Testis (tissue), 5 donors: ENCODE results near the gene ZCWPW2. TPM values are rescaled to one million over a fixed set of nuclear protein-coding genes. Genes with fewer than 3 reads are reported as not detected.

Source experiments
- DNase-seq: peaks from one replicate; pipeline ENCODE4 v3.0.0-alpha.2; 2019
- H3K27ac ChIP-seq, 2 donors: fragments of 200-600 bp; sonication (generic); one replicate each; pipeline ENCODE4 v1.5.1; 2019
- H3K27me3 ChIP-seq: fragments of 200-600 bp; sonication (generic); one replicate; pipeline ENCODE4 v1.5.1; 2019
- H3K36me3 ChIP-seq: fragments of 200-600 bp; sonication (generic); one replicate; pipeline ENCODE4 v1.5.1; 2017; ENCODE audit warnings: low read depth; ENCODE audit errors: missing control alignments
- H3K4me1 ChIP-seq: fragments of 200-600 bp; sonication (generic); one replicate; pipeline ENCODE4 v1.5.1; 2019
- H3K4me3 ChIP-seq, 2 donors: fragments of 200-600 bp; sonication (generic); one replicate each; pipeline ENCODE4 v1.5.1; 2017 to 2019
- H3K9me3 ChIP-seq: fragments of 200-600 bp; sonication (generic); one replicate; pipeline ENCODE4 v1.5.1; 2017
- POLR2A ChIP-seq: fragments of 450-650 bp; IDR thresholded peaks from one replicate; pipeline ENCODE4 v1.6.1; 2017; ENCODE audit warnings: antibody characterized with exemption, mild to moderate bottlenecking, moderate library complexity
- WGBS, 2 donors: methylation state at CpG; one replicate each; pipeline ENCODE4 v1.1.5; 2018; 5-methylcytosine and 5-hydroxymethylcytosine counted together
- intact Hi-C: fragments of 100-400 bp; cut with DNase I; formaldehyde crosslinking; loops from one replicate; pipeline ENCODE4 v1.15.1; 2023; ENCODE audit warnings: low total_unique reads
- long read RNA-seq, 2 donors: transcript quantifications; one replicate each; lab custom pipeline, GENCODE V29; 2026
- polyA plus RNA-seq: library from polyadenylated mRNA; stranded (reverse); fragments of 350-450 nt; fragmentation: Illumina TruSeq; extraction: RNeasy Lipid Tissue Mini Kit (QIAGEN cat#74804); gene quantifications from one replicate; pipeline ENCODE4 v1.2.3, GENCODE V29; 2014; ENCODE audit warnings: low read depth, low replicate concordance; ENCODE audit not compliant: insufficient read depth
- total RNA-seq, 2 donors: library from RNA; depleted of rRNA; stranded (reverse); fragments of >200 nt; gene quantifications; one replicate each; pipeline ENCODE4 v1.2.3, GENCODE V29; 2016
- TF ChIP-seq, protein P1 (sequence below), 3 experiments: fragments of 450-650 bp in 2 of 3; fragments of 200-600 bp in 1 of 3; sonication (generic) in 1 of 3; IDR thresholded peaks; one replicate each; pipeline ENCODE4 v1.5.1; 2016 to 2019; ENCODE audit warnings: antibody characterized with exemption in 3 of 3, mild to moderate bottlenecking in 2 of 3, moderate library complexity in 1 of 3

ZCWPW2 gene, protein sequence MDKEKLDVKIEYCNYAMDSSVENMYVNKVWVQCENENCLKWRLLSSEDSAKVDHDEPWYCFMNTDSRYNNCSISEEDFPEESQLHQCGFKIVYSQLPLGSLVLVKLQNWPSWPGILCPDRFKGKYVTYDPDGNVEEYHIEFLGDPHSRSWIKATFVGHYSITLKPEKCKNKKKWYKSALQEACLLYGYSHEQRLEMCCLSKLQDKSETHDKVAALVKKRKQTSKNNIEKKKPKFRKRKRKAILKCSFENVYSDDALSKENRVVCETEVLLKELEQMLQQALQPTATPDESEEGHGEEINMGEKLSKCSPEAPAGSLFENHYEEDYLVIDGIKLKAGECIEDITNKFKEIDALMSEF
- 1 to 10 TPM; 2.5 to 5.2 TPM for total RNA-seq
- 9.5 TPM for polyA plus RNA-seq
- long read RNA-seq, donor 1 = 0 reads
- long read RNA-seq, donor 2 = 0 reads

DNA sequence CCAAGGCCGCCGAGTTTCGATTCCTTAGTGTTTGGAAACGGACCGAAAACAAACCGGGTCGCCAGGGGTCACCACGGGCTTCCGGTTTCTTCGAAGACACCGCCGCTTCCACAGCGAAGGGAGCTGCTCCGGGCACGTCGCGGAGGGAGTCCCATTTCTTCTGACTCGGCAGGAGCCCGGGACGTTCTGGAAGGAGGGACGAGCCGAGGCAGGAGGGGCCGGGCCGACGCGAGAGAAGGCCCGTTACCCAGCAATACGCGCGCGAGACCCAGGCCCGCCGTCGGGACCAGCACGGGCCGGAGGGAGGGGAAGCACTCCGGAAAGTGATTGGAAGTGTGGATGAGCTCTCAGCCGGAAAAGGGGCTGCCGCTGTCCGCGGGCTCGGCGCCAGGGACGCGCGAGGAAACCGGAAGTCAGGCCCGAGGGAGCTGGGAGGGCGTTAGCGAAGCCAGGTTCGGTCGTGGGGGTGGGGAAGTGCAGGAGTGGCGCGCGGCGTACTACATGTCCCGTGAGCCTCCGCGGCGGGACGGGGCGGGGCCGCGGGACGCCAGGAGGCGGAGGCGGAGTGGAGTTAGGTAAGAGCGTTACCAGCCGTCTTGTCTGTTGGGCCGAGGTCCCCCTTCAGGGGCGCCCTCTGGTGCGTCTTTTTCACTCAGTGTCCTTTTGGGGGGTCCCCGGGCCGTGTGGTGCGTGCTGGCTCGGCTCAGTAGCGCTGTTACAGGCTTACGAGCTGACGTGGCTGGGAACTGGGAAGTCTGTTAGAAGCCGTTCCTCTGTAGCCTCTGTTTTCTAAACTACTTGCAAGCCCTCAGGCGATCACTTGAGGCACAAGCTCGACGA is at the start of gene ZCWPW2, which contains the start of gene AZI2:
TSS of gene ZCWPW2 (plus strand) at position 93 of the 840 bp plus-strand sequence. CDS start 64,348 bp downstream, outside the sequence.
TSS of gene AZI2 (minus strand) at position 196 of the 840 bp plus-strand sequence. CDS start 8,207 bp downstream, outside the sequence.
- TF ChIP-seq, protein P1, sequence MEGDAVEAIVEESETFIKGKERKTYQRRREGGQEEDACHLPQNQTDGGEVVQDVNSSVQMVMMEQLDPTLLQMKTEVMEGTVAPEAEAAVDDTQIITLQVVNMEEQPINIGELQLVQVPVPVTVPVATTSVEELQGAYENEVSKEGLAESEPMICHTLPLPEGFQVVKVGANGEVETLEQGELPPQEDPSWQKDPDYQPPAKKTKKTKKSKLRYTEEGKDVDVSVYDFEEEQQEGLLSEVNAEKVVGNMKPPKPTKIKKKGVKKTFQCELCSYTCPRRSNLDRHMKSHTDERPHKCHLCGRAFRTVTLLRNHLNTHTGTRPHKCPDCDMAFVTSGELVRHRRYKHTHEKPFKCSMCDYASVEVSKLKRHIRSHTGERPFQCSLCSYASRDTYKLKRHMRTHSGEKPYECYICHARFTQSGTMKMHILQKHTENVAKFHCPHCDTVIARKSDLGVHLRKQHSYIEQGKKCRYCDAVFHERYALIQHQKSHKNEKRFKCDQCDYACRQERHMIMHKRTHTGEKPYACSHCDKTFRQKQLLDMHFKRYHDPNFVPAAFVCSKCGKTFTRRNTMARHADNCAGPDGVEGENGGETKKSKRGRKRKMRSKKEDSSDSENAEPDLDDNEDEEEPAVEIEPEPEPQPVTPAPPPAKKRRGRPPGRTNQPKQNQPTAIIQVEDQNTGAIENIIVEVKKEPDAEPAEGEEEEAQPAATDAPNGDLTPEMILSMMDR (IDR thresholded peaks at IDR 0.05) = no peak
- TF ChIP-seq POLR2A = peak; percentile 77
- Histone ChIP-seq H3K4me1 (peaks cover 6% of the 10 kb centered on the region), H3K4me3 (peak within 1 kb of the TSS; percentile 81 to 96), H3K27ac (peak within 1 kb of the TSS; percentile 99), H3K27me3 (no peaks in the 10 kb centered on the region), H3K36me3 (no peaks in the 10 kb centered on the region), H3K9me3 (no peaks in the 10 kb centered on the region)
- WGBS, 2 donors = 0 to 1% methylated on average over 37 to 82 of the region's 83 CpGs
- DNase-seq = peak; percentile 97
- intact Hi-C loops = loop anchor here (5.0 kb wide), 1 partner anchor 637 kb away; no protein-coding TSS in a partner anchor

DNA sequence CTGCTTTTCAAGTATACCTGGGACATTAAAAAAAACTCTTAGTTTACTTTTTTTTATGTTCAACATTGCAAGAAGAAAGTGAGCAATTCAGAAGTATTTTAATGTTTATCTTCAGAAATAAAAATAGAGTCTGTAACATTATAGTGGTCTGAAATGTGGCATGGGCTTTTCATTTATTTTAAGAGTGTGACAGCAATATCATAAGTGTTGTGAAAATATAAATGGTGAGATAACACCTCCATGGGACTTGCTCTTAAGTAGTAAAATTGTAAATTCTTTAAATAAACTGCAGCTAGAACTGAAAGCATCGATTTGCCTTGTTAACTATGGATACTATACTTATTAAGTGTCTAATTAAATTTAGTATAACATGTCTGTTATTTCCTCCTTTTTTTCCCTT is 48.8 kb upstream of the ZCWPW2 start:
- no peaks in the 10 kb centered on the region for H3K36me3 ChIP-seq
- H3K27ac ChIP-seq = no peak overlapping the region
- no peaks in the 10 kb centered on the region for H3K9me3 ChIP-seq
- TF ChIP-seq, protein P1 (IDR thresholded peaks at IDR 0.05) = no peak
- TF ChIP-seq POLR2A = no peak
- no peak overlapping the region for H3K4me3 ChIP-seq
- WGBS, 2 donors = 86 to 94% methylated on average over 1 of the region's 1 CpG
- H3K4me1 ChIP-seq = no peaks in the 10 kb centered on the region
- DNase-seq = no peak
- H3K27me3 ChIP-seq = no peaks in the 10 kb centered on the region
- intact Hi-C loops = no loop called here

DNA sequence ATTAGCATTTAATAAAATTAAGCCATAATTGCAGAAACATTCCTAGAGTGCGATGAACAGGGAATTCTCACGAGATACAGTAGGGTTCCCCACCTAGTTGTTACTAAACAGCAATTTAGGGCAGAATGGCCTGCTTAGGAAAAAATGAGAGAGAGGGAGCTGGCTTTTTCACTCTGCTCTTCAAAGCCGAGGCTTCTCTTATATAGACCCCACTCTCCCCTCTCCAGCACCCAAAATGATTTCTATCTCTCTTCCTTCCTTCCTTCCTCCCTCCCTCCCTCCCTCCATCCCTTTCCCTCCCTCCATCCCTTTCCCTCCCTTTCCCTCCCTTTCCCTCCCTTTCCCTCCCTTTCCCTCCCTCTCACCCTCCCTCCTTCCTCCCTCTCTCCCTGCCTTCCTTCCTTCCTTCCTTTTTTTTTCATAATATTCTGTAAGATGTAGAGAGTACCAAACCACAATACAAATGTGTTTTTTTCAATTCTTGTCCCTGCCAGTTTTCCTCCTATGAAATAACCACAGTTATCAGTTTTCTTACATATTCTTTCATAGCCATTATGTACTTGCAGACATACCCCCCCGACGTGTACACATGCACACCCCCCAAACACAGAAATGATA is 48.1 kb upstream of the ZCWPW2 start:
- H3K27ac ChIP-seq = no peak overlapping the region
- no peak overlapping the region for H3K4me3 ChIP-seq
- no peaks in the 10 kb centered on the region for H3K9me3 ChIP-seq
- H3K4me1 ChIP-seq = no peaks in the 10 kb centered on the region
- TF ChIP-seq, protein P1 (IDR thresholded peaks at IDR 0.05) = no peak
- TF ChIP-seq POLR2A = no peak
- WGBS, 2 donors = 81 to 83% methylated on average over 5 of the region's 5 CpGs
- DNase-seq = no peak
- intact Hi-C loops = no loop called here
- H3K27me3 ChIP-seq = no peaks in the 10 kb centered on the region
- H3K36me3 ChIP-seq = no peaks in the 10 kb centered on the region

DNA sequence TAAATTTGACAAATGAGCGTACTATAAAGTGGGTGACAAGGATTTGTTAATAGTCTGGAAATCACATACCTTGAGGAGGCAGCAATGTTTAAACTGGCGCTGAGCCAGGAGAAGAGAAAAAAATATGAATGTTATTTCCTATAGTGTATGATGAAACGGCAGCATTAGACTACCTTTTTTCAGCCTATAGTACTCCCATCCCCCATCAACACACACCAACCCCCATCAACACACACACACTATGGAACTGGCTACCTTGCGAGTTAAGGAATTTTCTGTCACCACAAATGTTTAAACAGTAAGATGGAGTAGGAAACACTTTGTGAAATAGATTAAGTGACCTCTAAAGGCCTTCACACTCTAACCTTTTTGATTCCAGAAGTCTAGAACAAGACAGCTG is 46.8 kb upstream of the ZCWPW2 start:
- no peaks in the 10 kb centered on the region for H3K36me3 ChIP-seq
- no peaks in the 10 kb centered on the region for H3K4me1 ChIP-seq
- H3K27ac ChIP-seq = no peak overlapping the region
- no peak for DNase-seq
- no peak overlapping the region for H3K4me3 ChIP-seq
- intact Hi-C loops = no loop called here
- no peaks in the 10 kb centered on the region for H3K9me3 ChIP-seq
- WGBS, 2 donors = 86 to 94% methylated on average over 4 of the region's 4 CpGs
- no peaks in the 10 kb centered on the region for H3K27me3 ChIP-seq
- no peak for TF ChIP-seq POLR2A
- TF ChIP-seq, protein P1 (IDR thresholded peaks at IDR 0.05) = no peak
